GM19240 (cell line): ENCODE results near the gene ZNF446.
"Not testable (repeated sequence)": the region's sequence is repeated elsewhere in the genome, so short reads cannot be mapped to it uniquely, and the experiment has no call there.

Source experiments
- DNase-seq: peaks from one replicate; pipeline ENCODE4 v3.0.0; 2011; ENCODE audit warnings: low spot score; ENCODE audit not compliant: insufficient read length

Gene ZNF446

GRCh38 chr19:58475714-58476497 is at the start of gene ZNF446:
Gene ZNF446, plus strand, starts transcription at chr19:58476352. Its CDS starts 867 bp downstream, at chr19:58477219.
- DNase-seq = peak; percentile 97

- no peak for DNase-seq
Observed at GRCh38 chr19:58428617-58429016, 47.5 kb upstream of the ZNF446 start.

- no peak for DNase-seq
Observed at GRCh38 chr19:58429745-58430144, 46.4 kb upstream of the ZNF446 start.

GRCh38 chr19:58434217-58434616 is 41.9 kb upstream of the ZNF446 start:
- DNase-seq = no peak

GRCh38 chr19:58439576-58440554 is 36.3 kb upstream of the ZNF446 start, which contains the start of gene ZNF132:
Gene ZNF132, minus strand, starts transcription at chr19:58440153. Its CDS starts 332 bp downstream, at chr19:58439821.
- DNase-seq = peak; percentile 93

- DNase-seq = no peak
Observed at GRCh38 chr19:58440556-58440955, 35.6 kb upstream of the ZNF446 start.

GRCh38 chr19:58442986-58443385 is 33.2 kb upstream of the ZNF446 start:
- not testable (repeated sequence) for DNase-seq

- DNase-seq = not testable (repeated sequence)
Observed at GRCh38 chr19:58448860-58449259, 27.3 kb upstream of the ZNF446 start.

GRCh38 chr19:58449980-58450379 is 26.2 kb upstream of the ZNF446 start:
- DNase-seq = not testable (repeated sequence)

- no peak for DNase-seq
Observed at GRCh38 chr19:58450856-58451357, 25.2 kb upstream of the ZNF446 start.

GRCh38 chr19:58451358-58452101 is 24.6 kb upstream of the ZNF446 start, which contains the start of gene ZNF324B:
Gene ZNF324B, plus strand, starts transcription at chr19:58451622. Its CDS starts 2,080 bp downstream, at chr19:58453702.
- DNase-seq = peak; percentile 97

GRCh38 chr19:58453743-58454142 is 22.4 kb upstream of the ZNF446 start:
- no peak for DNase-seq

- no peak for DNase-seq
Observed at GRCh38 chr19:58455306-58455705, 20.8 kb upstream of the ZNF446 start.

- no peak for DNase-seq
Observed at GRCh38 chr19:58456111-58456510, 20.0 kb upstream of the ZNF446 start.

GRCh38 chr19:58460039-58460438 is 16.1 kb upstream of the ZNF446 start:
- DNase-seq = no peak

GRCh38 chr19:58466089-58466759 is 9.9 kb upstream of the ZNF446 start:
- DNase-seq = no peak

- peak; percentile 97 for DNase-seq
Observed at GRCh38 chr19:58466760-58467589, 9.2 kb upstream of the ZNF446 start, which contains the start of gene ZNF324. Gene ZNF324, plus strand, starts transcription at chr19:58467080. Its CDS starts 2,106 bp downstream, at chr19:58469186.

- DNase-seq = no peak
Observed at GRCh38 chr19:58468216-58468839, 7.8 kb upstream of the ZNF446 start.
